HG03439 (cell line): Measurements from ENCODE around the gene LARP4.
"Not testable (repeated sequence)": the region's sequence is repeated elsewhere in the genome, so short reads cannot be mapped to it uniquely, and the experiment has no call there.

Experiments used
- ATAC-seq: cut with Tn5 transposase; IDR thresholded peaks from one replicate; pipeline ENCODE4 v1.9.1; 2021; ENCODE audit warnings: mild to moderate bottlenecking, moderate library complexity; ENCODE audit not compliant: unreplicated experiment

Gene LARP4

GRCh38 chr12:50400638-50401499 is at the start of gene LARP4:
LARP4 (plus strand) TSS chr12:50400885; CDS start chr12:50401011, 126 bp downstream.
- ATAC-seq, result peak; percentile 90

GRCh38 chr12:50351120-50352043 is 49.3 kb upstream of the LARP4 start:
- no peak for ATAC-seq

GRCh38 chr12:50353404-50353803 is 47.3 kb upstream of the LARP4 start:
- ATAC-seq, result no peak

- no peak for ATAC-seq
Observed at GRCh38 chr12:50353869-50354593, 46.7 kb upstream of the LARP4 start.

- no peak for ATAC-seq
Observed at GRCh38 chr12:50354908-50355307, 45.8 kb upstream of the LARP4 start.

- no peak for ATAC-seq
Observed at GRCh38 chr12:50355365-50355764, 45.3 kb upstream of the LARP4 start.

GRCh38 chr12:50362671-50363070 is 38.0 kb upstream of the LARP4 start:
- ATAC-seq, result no peak

- ATAC-seq, result no peak
Observed at GRCh38 chr12:50363141-50363540, 37.5 kb upstream of the LARP4 start.

GRCh38 chr12:50365709-50366406 is 34.8 kb upstream of the LARP4 start:
- ATAC-seq, result no peak

- not testable (repeated sequence) for ATAC-seq
Observed at GRCh38 chr12:50370672-50371071, 30.0 kb upstream of the LARP4 start.

GRCh38 chr12:50375802-50376201 is 24.9 kb upstream of the LARP4 start:
- no peak for ATAC-seq

GRCh38 chr12:50380761-50381325 is 19.8 kb upstream of the LARP4 start:
- no peak for ATAC-seq

GRCh38 chr12:50387487-50387886 is 13.2 kb upstream of the LARP4 start:
- ATAC-seq, result no peak

- ATAC-seq, result no peak
Observed at GRCh38 chr12:50387972-50388478, 12.7 kb upstream of the LARP4 start.

GRCh38 chr12:50388793-50389192 is 11.9 kb upstream of the LARP4 start:
- ATAC-seq, result not testable (repeated sequence)

- ATAC-seq, result no peak
Observed at GRCh38 chr12:50390316-50390741, 10.4 kb upstream of the LARP4 start.

GRCh38 chr12:50394469-50395029 is 6.1 kb upstream of the LARP4 start:
- ATAC-seq, result no peak

GRCh38 chr12:50397117-50397650 is 3.5 kb upstream of the LARP4 start:
- ATAC-seq, result no peak

- no peak for ATAC-seq
Observed at GRCh38 chr12:50398931-50399330, 1.8 kb upstream of the LARP4 start.
